NCI-H128 (cell line): ENCODE data around the gene BOK.

ENCODE experiments used
- DNase-seq: peaks from one replicate; lab custom pipeline; 2025; ENCODE audit not compliant: unreplicated experiment; lab: John Stamatoyannopoulos, UW

Gene BOK

DNA sequence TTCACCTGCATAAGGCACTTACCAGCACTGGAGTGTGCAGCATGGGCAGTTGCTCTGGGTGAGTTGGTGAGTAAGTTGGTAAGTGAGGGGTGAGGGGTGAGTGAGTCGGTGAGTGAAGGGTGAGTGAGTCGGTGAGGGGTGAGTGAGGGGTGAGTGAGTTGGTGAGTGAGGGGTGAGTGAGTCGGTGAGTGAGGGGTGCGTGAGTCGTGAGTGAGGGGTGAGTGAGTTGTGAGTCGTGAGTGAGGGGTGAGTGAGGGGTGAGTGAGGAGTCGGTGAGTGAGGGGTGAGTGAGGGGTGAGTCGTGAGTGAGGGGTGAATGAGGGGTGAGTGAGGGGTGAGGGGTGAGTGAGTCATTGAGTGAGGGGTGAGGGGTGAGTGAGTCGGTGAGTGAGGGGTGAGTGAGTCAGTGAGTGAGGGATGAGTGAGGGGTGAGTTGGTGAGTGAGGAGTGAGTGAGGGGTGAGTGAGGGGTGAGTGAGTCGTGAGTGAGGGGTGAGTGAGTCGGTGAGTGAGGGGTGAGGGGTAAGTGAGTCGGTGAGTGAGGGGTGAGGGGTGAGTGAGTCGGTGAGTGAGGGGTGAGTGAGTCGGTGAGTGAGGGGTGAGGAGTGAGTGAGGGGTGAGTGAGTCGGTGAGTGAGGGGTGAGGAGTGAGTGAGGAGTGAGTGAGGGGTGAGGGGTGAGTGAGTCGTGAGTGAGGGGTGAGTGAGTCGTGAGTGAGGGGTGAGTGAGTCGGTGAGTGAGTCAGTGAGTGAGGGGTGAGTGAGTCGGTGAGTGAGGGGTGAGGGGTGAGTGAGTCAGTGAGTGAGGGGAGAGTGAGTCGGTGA is 61.3 kb downstream of the BOK start:
- no peak for DNase-seq

- DNase-seq, result no peak
These were observed 61.8 kb downstream of the BOK start for GRCh38 chr2:241620419-241620769.
